ENCODE results near the gene MAP3K20. TPM values are rescaled to one million over a fixed set of nuclear protein-coding genes. Genes with fewer than 3 reads are reported as not detected.
"Not testable (repeated sequence)": the region's sequence is repeated elsewhere in the genome, so short reads cannot be mapped to it uniquely, and the experiment has no call there.

Gene MAP3K20
- total and polyA plus RNA-seq, 7 donors, result 41.8 to 533 (median 366) TPM

DNA sequence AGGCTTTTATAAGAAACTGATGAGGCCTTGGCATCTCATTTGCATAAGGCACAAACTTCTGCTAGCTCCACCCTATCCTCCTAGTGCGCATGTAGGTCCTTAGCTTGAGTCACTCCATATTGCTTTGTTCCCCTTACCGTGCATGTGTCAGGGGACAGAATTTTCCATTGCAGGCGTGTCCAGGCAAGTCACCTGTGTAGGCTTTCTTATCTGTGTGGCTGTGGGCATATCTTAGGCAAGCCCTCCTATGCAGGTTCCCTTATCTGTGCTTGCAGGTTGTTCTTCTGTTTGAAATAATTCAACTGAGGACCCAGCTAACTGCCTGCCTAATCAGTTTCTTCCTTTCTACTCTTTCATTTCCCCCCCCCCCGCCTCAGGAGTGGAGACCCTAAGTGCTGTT is 215.8 kb downstream of the MAP3K20 start:
- H3K9me3 ChIP-seq, result no peaks in the 10 kb centered on the region
- H3K4me3 ChIP-seq, result no peak overlapping the region
- no peaks in the 10 kb centered on the region for H3K36me3 ChIP-seq (ENCODE audit: insufficient read depth in 1 of 2, low read depth in 1 of 2)
- H3K4me1 ChIP-seq, result no peaks in the 10 kb centered on the region
- TF ChIP-seq, protein P1, sequence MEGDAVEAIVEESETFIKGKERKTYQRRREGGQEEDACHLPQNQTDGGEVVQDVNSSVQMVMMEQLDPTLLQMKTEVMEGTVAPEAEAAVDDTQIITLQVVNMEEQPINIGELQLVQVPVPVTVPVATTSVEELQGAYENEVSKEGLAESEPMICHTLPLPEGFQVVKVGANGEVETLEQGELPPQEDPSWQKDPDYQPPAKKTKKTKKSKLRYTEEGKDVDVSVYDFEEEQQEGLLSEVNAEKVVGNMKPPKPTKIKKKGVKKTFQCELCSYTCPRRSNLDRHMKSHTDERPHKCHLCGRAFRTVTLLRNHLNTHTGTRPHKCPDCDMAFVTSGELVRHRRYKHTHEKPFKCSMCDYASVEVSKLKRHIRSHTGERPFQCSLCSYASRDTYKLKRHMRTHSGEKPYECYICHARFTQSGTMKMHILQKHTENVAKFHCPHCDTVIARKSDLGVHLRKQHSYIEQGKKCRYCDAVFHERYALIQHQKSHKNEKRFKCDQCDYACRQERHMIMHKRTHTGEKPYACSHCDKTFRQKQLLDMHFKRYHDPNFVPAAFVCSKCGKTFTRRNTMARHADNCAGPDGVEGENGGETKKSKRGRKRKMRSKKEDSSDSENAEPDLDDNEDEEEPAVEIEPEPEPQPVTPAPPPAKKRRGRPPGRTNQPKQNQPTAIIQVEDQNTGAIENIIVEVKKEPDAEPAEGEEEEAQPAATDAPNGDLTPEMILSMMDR (IDR thresholded peaks at IDR 0.05), result no peak
- H3K27ac ChIP-seq, result no peak overlapping the region
- intact Hi-C loops (cut with DNase I), result no loop called here
- 70 to 99% (median 91%) methylated on average over 3 to 4 of the region's 4 CpGs for WGBS, 3 donors
- H3K27me3 ChIP-seq (ENCODE audit: insufficient read depth in 3 of 3, low read length in 2 of 3), result no peaks in the 10 kb centered on the region
- ATAC-seq, result no peak
- no peak for DNase-seq

DNA sequence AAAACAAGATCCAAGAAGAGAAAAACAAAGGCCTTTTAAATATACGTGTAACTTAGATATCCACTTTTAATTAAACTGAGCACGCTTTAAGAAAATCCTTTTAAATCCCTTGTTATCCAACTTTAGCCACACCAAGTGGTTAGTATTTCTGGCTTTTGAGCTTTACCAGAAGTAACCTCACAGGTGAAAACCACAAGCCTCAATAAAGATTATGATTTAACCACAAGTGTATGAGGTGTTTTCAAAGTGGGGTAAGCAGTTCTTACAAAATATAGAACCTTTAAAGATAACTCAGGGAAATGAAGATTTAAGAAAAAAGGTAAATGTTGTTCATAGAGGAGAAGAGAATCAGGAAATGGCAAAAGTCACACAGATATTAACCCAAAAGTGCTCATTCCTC is 220.6 kb downstream of the MAP3K20 start:
- intact Hi-C loops (cut with DNase I), result no loop called here
- Histone ChIP-seq H3K4me3 (no peak overlapping the region), H3K9me3 (peaks cover 3% of the 10 kb centered on the region), H3K36me3 (ENCODE audit: insufficient read depth in 1 of 2, low read depth in 1 of 2) (no peaks in the 10 kb centered on the region), H3K4me1 (no peaks in the 10 kb centered on the region), H3K27ac (no peak overlapping the region), H3K27me3 (ENCODE audit: insufficient read depth in 3 of 3, low read length in 2 of 3) (no peaks in the 10 kb centered on the region)
- TF ChIP-seq, protein P1 (IDR thresholded peaks at IDR 0.05), result no peak
- no peak for DNase-seq
- no peak for ATAC-seq
- 84 to 86% (median 86%) methylated on average over 2 of the region's 2 CpGs for WGBS, 3 donors

DNA sequence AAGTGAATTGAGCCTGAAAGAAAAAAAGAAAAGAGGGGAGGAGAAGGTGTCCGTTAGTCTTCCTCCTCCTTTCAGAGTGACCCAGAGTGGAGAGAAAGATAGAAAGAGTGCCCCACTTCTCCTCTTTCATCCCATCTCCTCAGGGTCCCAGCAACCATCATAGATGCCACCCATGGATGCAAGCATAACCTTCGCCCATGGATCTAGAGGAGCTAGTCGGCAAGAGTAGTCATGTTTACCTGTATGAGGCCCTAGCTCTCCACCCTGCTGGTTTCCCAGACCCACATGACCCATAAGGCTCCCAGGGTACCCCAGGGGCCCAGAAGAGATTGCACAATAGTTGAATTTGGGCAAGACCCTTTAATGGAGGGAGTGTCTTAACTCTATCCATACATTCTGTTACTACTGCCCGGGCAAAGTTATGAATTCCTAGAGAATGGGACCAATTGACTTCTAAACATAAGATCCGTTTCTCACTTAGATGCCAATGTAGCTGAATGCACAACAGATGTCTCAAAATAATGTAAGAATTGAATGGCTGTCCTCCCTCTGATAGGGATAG is 223.0 kb downstream of the MAP3K20 start:
- Histone ChIP-seq H3K4me3 (no peak overlapping the region), H3K36me3 (ENCODE audit: insufficient read depth in 1 of 2, low read depth in 1 of 2) (no peaks in the 10 kb centered on the region), H3K9me3 (peaks cover 3% of the 10 kb centered on the region), H3K27me3 (ENCODE audit: insufficient read depth in 3 of 3, low read length in 2 of 3) (no peaks in the 10 kb centered on the region), H3K27ac (no peak overlapping the region), H3K4me1 (no peaks in the 10 kb centered on the region)
- 93 to 97% (median 95%) methylated on average over 5 of the region's 5 CpGs for WGBS, 3 donors
- no peak for ATAC-seq
- no peak for DNase-seq
- intact Hi-C loops (cut with DNase I), result no loop called here
- TF ChIP-seq, protein P1 (IDR thresholded peaks at IDR 0.05), result no peak

DNA sequence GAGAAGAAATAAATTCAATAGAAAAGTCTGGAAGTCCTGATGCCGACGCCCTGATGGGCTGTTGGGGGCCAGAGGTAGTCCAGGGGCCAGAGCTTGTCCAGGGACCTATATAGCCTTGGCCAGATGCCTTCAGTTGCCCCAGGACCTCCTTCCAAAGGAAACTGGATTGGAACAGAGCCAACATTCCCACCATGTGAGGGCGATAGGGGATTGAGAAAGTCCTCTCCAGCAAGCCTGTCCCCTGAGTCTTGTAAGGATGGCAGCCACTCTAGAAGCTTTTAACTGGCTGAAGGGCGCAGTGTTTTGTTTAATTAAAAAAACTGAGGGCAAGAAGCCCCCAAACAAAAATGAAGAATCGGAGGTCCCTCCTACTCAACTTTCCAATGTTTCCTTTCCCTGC is 224.1 kb downstream of the MAP3K20 start:
- Histone ChIP-seq H3K4me3 (no peak overlapping the region), H3K27me3 (ENCODE audit: insufficient read depth in 3 of 3, low read length in 2 of 3) (no peaks in the 10 kb centered on the region), H3K27ac (no peak overlapping the region), H3K4me1 (no peaks in the 10 kb centered on the region), H3K9me3 (peaks cover 3% of the 10 kb centered on the region), H3K36me3 (ENCODE audit: insufficient read depth in 1 of 2, low read depth in 1 of 2) (no peaks in the 10 kb centered on the region)
- TF ChIP-seq, protein P1 (IDR thresholded peaks at IDR 0.05), result no peak
- WGBS, 3 donors, result 81 to 86% (median 86%) methylated on average over 5 of the region's 5 CpGs
- ATAC-seq, result no peak
- no peak for DNase-seq
- intact Hi-C loops (cut with DNase I), result no loop called here

DNA sequence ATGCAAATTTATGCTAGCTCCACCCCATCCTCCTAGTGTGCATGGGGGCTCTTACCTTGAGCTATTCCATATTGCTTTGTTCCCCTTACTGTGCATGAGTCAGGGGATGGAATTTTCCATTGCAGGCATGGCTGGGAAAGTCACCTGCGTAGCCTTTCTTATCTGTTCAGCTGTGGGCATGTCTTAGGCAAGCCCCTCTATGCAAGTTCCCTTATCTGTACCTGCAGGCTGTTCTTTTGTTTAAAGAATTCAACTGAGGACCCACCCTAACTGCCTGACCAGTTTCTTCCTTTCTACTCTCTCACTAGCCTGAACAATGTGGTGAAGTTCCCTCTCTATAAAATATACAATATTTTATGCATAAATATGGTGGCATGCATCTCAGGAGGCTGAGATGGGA is 224.8 kb downstream of the MAP3K20 start:
- Histone ChIP-seq H3K27me3 (ENCODE audit: insufficient read depth in 3 of 3, low read length in 2 of 3) (no peaks in the 10 kb centered on the region), H3K4me3 (no peak overlapping the region), H3K27ac (no peak overlapping the region), H3K9me3 (peaks cover 3% of the 10 kb centered on the region), H3K4me1 (no peaks in the 10 kb centered on the region), H3K36me3 (ENCODE audit: insufficient read depth in 1 of 2, low read depth in 1 of 2) (no peaks in the 10 kb centered on the region)
- WGBS, 3 donors, result 83 to 92% (median 86%) methylated on average over 1 of the region's 1 CpG
- ATAC-seq (no peak), DNase-seq (no peak)
- TF ChIP-seq, protein P1 (IDR thresholded peaks at IDR 0.05), result no peak
- intact Hi-C loops (cut with DNase I), result no loop called here

DNA sequence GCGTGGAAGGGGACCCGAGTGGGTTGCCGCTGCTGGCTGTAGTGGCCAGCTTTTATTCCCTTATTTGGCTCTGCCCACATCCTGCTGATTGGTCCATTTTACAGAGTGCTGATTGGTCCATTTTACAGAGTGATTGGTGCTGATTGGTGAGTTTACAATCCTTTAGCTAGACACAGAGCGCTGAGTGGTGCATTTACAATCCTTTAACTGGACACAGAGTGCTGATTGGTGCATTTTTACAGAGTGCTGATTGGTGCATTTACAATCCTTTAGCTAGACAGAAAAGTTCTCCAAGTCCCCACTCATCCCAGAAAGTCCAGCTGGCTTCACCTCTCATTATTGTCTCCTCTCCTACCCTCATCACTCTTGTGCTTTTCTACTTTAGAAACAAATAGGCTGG is 225.9 kb downstream of the MAP3K20 start:
- intact Hi-C loops (cut with DNase I); H3K27ac ChIP-seq; ATAC-seq; H3K36me3 ChIP-seq (ENCODE audit: insufficient read depth in 1 of 2, low read depth in 1 of 2); H3K4me3 ChIP-seq; H3K27me3 ChIP-seq (ENCODE audit: insufficient read depth in 3 of 3, low read length in 2 of 3); DNase-seq; H3K9me3 ChIP-seq; H3K4me1 ChIP-seq: not testable (repeated sequence)
- WGBS, 3 donors, result 84 to 92% (median 91%) methylated on average over 4 of the region's 4 CpGs
